HG02938 (cell line): ENCODE data around the gene PPFIA2.

ENCODE experiments used
- ATAC-seq: cut with Tn5 transposase; IDR thresholded peaks from one replicate; pipeline ENCODE4 v1.9.1; 2021; ENCODE audit warnings: mild to moderate bottlenecking, moderate library complexity; ENCODE audit not compliant: unreplicated experiment

The PPFIA2 gene

DNA sequence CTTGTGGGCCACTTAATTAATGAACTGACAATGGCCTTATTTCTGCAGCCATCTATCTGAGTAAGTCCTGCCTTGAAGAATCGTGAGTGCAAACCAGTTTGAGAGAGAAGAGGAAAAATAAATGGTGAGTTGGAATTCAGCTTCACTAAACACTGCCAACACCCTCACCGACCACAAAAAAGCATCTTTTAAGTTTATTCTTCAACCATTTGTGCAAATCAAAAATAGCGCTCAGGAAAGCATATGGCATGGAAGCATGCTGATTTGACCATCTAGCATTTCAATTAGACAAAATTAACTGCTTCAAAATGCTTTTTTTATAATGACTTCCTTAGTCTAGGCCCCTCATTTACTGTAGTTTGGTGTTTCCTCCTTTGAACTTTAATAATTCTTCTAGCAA lies 294.0 kb downstream of the PPFIA2 start:
- no peak for ATAC-seq

- no peak for ATAC-seq
Measured at GRCh38 chr12:81461163-81461562, 298.0 kb downstream of the PPFIA2 start.

GRCh38 chr12:81450920-81451739 lies 308.0 kb downstream of the PPFIA2 start:
- no peak for ATAC-seq

DNA sequence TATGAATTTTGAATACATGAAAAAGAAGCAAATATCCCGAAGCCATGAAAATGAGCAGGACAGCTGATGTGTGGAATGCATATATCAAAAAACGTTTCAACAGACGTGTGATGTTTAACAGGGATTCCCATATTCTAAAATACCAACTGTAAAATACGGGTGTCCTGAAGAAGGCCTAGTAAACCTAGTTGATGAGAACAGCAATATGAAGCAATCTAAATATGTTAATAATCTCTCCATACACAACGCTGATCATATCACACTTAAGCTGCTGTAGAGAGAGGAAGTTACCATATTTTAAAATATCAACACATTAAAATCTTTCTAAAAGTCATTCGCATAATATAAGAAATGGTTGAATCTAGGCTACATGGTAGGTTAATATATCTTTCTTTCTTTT lies 317.5 kb downstream of the PPFIA2 start:
- ATAC-seq: no peak

GRCh38 chr12:81440001-81440400 lies 319.1 kb downstream of the PPFIA2 start:
- no peak for ATAC-seq

GRCh38 chr12:81439344-81439743 lies 319.8 kb downstream of the PPFIA2 start:
- no peak for ATAC-seq

DNA sequence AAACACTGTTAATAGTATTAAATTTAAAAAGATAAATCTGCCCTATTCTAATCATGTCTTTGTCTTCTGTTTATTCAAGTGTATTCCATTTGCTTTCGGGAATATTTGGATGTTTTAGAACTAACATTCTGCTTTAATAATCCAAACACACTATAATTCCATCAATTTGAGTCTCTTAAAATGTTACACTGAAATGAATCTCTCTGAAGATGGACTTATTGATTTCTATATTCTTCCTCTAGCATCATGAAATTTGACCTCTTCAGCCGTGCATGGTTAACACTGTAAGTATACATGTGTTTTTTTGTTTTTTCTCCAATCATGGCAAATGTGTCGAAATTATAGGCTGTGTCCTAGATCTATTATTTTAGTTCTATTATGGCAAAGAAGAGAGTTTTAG lies 342.1 kb downstream of the PPFIA2 start:
- no peak for ATAC-seq

DNA sequence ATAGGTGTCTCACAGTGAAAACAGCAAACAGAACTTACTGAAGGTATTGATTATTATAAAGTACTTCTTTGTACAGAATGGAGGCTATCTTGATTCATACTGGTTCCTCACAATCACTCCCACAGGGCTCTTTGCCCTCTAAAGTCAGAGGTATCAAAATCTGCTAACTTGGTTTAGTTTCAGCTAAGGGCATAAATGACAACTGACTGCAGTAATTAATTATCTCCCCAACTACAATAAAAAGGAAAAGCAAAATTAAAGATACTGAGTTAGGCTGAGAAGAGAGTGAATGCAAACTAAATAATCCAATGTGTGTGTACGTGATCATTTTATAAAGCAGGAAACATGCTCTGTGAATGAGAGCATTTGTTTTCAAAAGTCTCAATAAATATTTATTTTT lies 342.6 kb downstream of the PPFIA2 start:
- no peak for ATAC-seq

DNA sequence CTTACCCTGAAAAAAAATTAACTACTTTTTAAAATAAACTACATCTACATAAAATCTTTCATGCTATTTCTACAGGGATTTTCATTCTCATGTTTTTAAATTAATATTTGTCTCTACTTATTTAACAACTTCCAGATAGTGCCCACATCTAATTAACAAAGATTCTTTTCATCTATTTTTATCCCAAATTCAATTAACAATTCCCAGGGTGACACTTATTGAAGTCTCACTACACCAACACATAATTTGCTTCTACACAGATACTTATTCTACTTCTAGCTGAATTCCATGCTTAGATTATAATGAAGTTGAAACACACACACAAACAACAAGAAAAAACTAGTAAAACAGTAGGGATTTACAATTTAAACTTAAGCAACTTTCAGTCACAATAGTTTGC lies 344.7 kb downstream of the PPFIA2 start:
- ATAC-seq: no peak

DNA sequence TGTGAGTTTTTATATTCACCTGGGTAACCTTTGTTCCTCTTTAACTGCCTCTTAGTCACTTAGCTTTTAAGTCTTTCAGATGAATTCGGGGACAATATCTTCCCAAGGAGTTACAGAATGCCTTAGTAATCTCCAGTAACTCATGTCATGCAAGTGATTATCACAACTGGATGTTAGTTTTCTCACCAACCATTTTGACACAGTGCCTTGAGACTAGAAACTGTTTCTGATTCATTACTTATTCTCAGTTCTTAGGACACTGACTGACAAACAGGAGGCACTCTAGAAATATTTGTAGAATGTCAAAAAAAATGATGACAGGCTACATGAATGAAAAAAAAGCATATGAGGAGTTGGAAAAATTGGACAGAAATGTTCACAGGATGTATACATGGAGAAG lies 346.2 kb downstream of the PPFIA2 start:
- no peak for ATAC-seq

DNA sequence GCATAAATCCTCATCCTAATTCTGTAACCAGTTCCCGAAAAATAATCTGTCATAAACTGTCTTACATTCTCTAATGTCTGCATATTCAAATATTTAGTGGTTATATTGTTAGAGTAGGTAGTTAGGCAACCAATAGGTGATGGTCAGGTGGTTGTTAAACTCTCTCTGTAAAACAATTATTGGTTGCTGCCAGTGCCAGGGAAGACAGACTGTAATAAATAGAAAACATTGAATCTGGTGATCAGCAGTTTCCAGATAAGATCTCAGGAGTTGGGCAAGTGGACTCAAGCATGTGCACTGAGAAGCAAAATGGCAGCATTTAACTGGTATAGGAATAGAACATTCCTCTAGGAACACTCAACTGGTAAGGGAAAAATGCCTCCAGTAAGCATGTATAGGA lies 355.8 kb downstream of the PPFIA2 start:
- ATAC-seq: no peak

DNA sequence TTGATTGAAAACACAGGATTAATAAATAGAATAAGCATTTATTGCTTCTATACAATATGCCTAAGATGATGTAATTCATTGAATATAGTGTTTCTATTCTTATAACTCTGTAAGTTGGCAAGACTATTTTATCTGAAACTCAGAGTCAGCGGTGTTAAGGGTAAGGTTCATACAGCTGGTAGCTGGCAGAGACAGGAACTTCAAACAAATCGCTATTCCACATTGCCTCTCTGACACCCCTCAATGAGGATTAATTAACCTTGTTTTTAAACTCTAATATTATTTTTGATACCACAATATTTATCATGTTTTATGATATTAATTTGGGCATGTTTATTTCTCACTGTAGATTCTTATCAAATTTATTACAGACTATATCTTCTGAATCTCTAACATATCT lies 357.9 kb downstream of the PPFIA2 start:
- ATAC-seq: no peak

DNA sequence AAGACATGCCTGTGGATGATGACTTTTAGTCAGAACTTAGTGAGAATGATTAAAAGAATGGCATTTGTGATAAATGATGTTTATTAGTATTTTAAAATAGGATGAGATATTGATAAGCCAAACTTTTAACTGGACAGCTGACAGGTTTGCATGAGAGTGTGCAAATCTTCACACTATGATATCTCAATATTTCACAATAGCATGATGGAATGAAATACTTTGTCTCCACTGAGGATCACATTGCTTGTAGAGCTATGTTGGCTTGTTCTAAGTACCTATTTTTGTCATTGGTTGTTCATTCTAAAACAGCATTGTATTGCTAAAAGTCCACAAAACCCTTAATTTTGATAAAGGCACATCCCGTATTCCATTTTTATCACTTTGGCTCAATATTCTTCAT lies 359.1 kb downstream of the PPFIA2 start:
- ATAC-seq: no peak

DNA sequence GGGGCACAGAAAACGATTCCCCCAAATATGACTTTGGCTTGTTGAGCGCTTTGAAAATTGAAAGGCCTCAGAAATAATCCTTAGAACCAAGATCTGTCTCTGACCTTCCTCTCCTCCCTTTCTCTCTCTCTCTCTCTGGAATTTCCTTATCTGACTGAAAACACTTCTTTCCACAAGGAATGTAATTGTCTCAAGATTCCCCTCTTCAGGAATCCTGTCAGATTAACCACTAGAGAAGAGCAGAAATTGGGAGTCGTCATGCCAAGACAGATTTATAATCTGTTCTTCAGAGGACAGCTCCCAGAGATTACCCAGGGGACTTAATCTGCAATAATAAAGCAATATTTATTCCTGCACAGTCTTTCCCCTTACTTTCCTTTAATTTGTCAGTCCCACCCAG lies 363.7 kb downstream of the PPFIA2 start:
- ATAC-seq: no peak

GRCh38 chr12:81389550-81390099 lies 369.5 kb downstream of the PPFIA2 start:
- no peak for ATAC-seq

DNA sequence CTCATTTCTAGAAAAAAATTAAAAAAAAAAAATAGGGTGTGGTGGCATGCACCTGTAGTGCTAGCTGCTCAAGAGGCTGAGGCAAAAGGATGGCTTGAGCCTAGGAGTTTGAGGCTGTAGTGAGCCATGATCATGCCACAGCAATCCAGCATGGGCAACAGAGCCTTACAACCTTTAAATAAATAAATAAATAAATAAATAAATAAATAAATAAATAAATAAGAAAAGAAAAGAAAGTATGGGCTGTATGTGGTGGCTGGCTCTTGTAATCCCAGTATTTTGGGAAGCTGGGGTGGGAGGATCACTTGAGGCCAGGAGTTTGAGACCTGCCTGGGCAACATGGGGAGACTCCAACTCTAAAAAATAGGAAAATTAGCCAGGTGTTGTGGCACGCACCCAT lies 373.0 kb downstream of the PPFIA2 start:
- ATAC-seq: no peak

GRCh38 chr12:81381951-81382350 lies 377.2 kb downstream of the PPFIA2 start:
- no peak for ATAC-seq

DNA sequence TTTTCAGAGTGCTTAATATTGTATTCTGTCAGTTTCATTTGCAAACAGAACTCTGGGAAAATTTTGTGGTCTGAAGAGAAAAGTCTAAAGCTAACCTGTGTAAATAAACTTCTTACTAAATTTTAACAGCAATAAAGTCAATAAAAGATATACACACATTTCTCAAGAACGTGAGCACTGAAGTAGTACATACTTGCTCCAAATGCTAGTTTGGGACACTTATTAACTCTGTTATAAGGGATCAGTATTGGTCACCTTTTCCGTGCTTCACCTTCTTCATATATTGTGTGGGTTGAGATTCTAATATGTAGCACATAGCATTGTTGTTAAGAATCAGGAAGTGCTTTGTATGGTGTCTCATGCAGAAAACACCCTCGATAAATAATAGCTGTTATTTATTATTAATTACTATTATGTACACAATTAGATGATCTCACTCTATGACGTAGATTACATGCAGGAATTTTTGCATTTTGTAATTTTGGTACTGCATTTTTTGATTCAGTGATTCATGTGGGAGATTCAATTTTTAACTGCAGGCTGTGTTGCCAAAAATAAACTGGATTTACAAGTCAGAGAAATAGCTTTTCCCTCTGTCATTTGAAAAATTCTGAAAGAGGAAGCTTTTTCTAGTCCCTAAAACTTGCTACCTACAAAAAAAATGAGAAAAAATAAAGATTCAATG lies 380.4 kb downstream of the PPFIA2 start:
- no peak for ATAC-seq

DNA sequence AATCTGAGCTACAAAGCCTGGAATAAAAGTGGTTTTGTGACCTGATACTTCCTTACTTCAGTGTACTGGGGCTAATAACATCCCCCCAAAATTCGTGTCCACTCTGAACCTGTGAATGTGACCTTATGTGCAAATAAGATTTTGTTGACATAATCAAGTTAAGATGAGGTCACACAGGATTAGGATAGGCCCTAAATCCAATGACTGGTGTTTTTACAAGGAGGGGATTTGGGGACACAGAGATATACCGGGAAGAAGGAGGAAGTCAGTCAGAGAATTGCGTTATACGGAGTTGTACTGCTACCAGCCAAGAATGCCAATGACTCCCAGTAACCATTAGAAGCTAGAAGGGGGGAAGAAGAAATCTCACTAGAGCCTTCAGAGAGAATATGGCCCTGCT lies 381.4 kb downstream of the PPFIA2 start:
- no peak for ATAC-seq

DNA sequence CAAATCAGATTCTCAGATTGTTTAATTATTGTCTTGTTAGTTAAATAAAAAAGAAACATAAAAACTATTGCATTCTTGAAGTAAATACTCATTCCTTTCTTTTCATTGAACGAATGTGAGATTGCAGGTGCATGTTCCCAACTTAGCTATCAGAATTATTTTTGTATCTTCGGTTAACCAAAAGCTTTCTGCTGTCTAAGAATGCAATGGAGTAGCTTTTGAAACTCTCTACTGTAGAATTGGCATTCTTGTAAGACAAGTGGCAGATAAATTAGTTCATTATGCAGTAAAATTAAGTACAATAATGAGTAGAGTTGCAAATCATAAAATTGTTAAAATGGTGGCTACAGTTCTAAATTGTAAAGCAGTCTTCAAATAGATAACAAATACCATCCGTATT lies 383.2 kb downstream of the PPFIA2 start:
- ATAC-seq: no peak

- ATAC-seq: no peak
Measured at GRCh38 chr12:81370456-81370855, 388.7 kb downstream of the PPFIA2 start.

GRCh38 chr12:81369175-81369574 lies 390.0 kb downstream of the PPFIA2 start:
- no peak for ATAC-seq
